HG03432 (cell line): ENCODE measurements around the gene CREG1.

Experiments
- ATAC-seq: cut with Tn5 transposase; IDR thresholded peaks from one replicate; pipeline ENCODE4 v1.9.1; 2021; ENCODE audit warnings: mild to moderate bottlenecking, moderate library complexity; ENCODE audit not compliant: unreplicated experiment

CREG1 gene

GRCh38 chr1:167532964-167533824, 20.4 kb downstream of the CREG1 start:
- no peak for ATAC-seq

GRCh38 chr1:167532375-167532774, 21.2 kb downstream of the CREG1 start:
- no peak for ATAC-seq

GRCh38 chr1:167529829-167530474, 23.6 kb downstream of the CREG1 start:
- no peak for ATAC-seq

- ATAC-seq: no peak
Observed at GRCh38 chr1:167528057-167528728, 25.4 kb downstream of the CREG1 start.

- ATAC-seq: no peak
Observed at GRCh38 chr1:167526667-167527383, 26.7 kb downstream of the CREG1 start.

- ATAC-seq: no peak
Observed at GRCh38 chr1:167524651-167525050, 28.9 kb downstream of the CREG1 start.

- ATAC-seq: no peak
Observed at GRCh38 chr1:167522246-167522645, 31.3 kb downstream of the CREG1 start.

- ATAC-seq: no peak
Observed at GRCh38 chr1:167520711-167521206, 32.8 kb downstream of the CREG1 start.

GRCh38 chr1:167518331-167518700, 35.2 kb downstream of the CREG1 start, which contains the start of gene CD247:
Gene CD247, minus strand, starts transcription at chr1:167518529. Its CDS starts 64 bp downstream, at chr1:167518465.
- no peak for ATAC-seq

GRCh38 chr1:167517535-167518330, 35.8 kb downstream of the CREG1 start:
- no peak for ATAC-seq

GRCh38 chr1:167516404-167517388, 36.9 kb downstream of the CREG1 start:
- no peak for ATAC-seq

GRCh38 chr1:167515893-167516321, 37.7 kb downstream of the CREG1 start:
- ATAC-seq: no peak

- ATAC-seq: no peak
Observed at GRCh38 chr1:167515461-167515860, 38.1 kb downstream of the CREG1 start.

- no peak for ATAC-seq
Observed at GRCh38 chr1:167514288-167514687, 39.3 kb downstream of the CREG1 start.

- ATAC-seq: no peak
Observed at GRCh38 chr1:167512046-167512654, 41.4 kb downstream of the CREG1 start.

- no peak for ATAC-seq
Observed at GRCh38 chr1:167511374-167511986, 42.1 kb downstream of the CREG1 start.

- ATAC-seq: no peak
Observed at GRCh38 chr1:167510881-167511280, 42.7 kb downstream of the CREG1 start.

GRCh38 chr1:167510244-167510643, 43.3 kb downstream of the CREG1 start:
- no peak for ATAC-seq
